Erythroblast (primary cell): ENCODE measurements around the gene GRIP1.

Experiments used
- GATA1 ChIP-seq: IDR thresholded peaks from 2 replicates; pipeline ENCODE4 v1.6.1; 2011; ENCODE audit warnings: low read depth, mild to moderate bottlenecking, control low read depth, low read length, moderate library complexity
- POLR2A ChIP-seq: IDR thresholded peaks from 2 replicates; pipeline ENCODE4 v1.6.1; 2011; ENCODE audit warnings: mild to moderate bottlenecking, low read length

DNA sequence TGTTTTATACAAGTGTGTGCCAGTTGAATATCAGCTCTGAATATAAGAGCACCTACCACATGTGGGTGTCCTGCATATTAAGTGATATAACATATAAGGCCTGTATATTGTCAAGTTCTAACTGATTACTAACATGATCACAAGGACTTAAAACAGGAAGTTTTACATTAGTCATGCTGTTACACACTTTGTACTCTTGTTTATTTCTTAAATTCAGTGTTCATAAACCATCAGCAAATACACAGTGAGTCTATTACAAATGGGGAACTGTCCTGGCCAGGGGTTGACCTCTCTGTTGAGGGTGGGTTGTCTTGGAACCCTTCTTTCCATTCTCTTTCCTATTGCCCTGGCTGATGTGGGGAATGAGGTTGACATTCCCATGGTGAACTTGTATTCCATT, 357.4 kb downstream of the GRIP1 start:
- TF ChIP-seq GATA1 (no peak), POLR2A (no peak)
